GM19328 (cell line): ENCODE results near the gene TMPRSS13.
"Not testable (repeated sequence)": the region's sequence is repeated elsewhere in the genome, so short reads cannot be mapped to it uniquely, and the experiment has no call there.

Source experiments
- ATAC-seq: cut with Tn5 transposase; IDR thresholded peaks from one replicate; pipeline ENCODE4 v1.9.1; 2021; ENCODE audit warnings: mild to moderate bottlenecking, moderate library complexity; ENCODE audit not compliant: unreplicated experiment

TMPRSS13 gene

DNA sequence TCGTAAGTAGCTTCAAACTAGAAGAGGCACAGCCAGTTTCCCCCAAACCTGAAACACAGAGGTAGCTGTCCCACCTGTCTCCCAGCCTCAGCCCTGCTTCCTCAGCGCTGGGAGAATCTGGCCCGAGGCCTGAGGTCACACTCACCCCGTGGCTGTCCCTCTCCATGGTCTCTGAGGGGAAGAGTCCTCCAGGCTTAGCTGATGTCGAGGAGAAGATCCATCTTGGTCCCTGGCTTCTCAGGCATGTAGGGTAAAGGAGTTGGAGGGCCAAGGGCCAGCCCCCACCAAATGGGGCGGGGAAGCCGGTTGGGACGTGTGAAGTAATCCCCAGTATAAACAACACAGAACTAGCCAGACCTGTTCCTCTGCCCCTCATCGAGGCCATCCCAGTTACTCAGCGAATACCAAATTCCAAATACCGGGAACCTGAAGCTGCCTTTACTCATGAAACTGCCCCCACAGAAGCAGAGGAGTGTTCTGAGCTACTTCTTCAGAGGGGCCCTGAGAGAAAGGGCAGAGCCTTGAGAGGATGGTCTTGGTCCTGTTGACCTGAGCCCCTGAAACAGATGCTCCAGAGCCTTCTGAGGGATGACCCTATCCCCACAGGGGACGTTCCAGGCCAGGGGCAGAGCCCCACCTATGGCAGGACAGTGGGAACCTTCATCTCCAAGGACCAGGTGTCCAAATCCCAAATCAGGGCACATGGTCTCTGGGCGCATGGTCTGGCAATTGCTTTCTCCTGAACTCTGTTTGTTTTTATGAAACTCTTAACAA is at the start of gene TMPRSS13:
Gene TMPRSS13 (minus strand): TSS at position 261 of the 774 bp plus-strand sequence. CDS start 95 bp downstream, at position 166.
- no peak for ATAC-seq

DNA sequence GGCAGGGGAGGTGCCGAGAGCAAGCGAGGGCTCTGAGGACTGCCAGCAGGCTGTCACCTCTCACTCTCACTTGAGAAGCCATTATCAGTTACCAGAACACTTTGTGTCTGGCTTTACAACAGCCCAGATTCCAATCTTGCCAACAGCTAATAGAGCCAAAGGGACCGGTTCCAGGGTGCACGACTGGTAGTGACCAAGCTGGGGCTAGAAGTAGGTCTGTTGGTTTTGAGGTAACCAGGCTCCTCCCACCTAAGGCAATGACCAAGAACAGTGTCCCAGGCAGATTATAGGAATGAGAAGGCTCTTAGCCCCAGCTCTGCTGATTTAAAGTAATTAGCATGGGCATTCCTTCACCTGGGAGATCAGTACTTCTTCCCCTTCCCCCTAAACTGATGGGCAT is 49.8 kb upstream of the TMPRSS13 start:
- ATAC-seq = no peak

DNA sequence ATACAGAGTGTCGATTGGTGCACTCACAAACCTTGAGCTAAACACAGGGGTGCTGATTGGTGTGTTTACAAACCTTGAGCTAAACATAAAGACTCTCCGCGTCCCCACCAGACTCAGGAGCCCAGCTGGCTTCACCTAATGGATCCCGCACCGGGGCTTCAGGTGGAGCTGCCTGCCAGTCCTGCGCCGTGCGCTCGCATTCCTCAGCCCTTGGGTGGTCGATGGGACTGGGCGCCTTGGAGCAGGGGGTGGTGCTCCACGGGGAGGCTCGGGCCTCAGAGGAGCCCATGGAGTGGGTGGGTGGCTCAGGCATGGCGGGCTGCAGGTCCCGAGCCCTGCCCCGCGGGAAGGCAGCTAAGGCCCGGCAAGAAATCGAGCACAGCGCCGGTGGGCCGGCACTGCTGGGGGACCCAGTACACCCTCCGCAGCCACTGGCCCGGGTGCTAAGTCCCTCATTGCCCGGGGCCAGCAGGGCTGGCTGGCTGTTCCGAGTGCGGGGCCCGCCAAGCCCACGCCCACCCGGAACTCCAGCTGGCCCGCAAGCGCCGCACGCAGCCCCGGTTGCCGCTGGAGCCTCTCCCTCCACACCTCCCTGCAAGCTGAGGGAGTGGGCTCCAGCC is 49.2 kb upstream of the TMPRSS13 start:
- not testable (repeated sequence) for ATAC-seq

DNA sequence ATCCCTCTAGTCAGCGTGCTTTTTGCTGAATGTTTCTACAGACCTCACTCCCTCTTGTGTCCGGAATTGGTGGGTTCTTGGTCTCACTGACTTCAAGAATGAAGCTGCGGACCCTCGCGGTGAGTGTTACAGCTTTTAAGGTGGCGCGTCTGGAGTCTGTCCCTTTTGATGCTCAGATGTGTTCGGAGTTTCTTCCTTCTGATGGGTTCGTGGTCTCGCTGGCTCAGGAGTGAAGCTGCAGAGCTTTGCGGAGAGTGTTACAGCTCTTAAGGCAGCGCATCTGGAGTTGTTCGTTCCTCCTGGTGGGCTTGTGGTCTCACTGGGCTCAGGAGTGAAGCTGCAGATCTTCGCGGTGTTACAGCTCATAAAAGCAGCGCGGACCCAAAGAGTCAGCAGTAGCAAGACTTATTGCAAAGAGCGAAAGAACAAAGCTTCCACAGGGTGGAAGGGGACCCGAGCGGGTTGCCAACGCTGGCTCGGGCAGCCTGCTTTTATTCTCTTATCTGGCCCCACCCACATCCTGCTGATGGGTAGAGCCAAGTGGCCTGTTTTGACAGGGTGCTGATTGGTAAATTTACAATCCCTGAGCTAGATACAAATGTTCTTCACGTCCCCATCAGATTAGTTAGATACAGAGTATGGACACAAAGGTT is 48.5 kb upstream of the TMPRSS13 start:
- not testable (repeated sequence) for ATAC-seq

DNA sequence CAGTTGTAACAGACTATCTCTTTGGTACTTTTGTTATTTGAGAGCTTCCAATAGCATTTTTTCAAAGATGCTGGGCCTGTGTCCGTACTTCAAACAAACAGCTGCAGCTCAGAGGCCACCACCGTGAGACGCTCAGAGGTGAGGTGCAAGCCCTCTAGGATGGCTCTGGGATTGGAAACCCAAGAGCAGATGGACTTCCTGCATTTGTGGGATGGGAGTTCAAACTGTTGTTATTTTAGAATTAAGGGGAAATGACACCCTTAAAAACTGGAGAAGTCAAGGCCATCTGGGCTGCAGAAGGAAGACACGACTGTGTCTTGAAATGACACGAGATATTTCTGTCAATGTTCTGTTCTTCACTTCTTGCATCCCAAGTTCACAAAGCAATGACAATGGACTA is 47.8 kb upstream of the TMPRSS13 start:
- no peak for ATAC-seq

DNA sequence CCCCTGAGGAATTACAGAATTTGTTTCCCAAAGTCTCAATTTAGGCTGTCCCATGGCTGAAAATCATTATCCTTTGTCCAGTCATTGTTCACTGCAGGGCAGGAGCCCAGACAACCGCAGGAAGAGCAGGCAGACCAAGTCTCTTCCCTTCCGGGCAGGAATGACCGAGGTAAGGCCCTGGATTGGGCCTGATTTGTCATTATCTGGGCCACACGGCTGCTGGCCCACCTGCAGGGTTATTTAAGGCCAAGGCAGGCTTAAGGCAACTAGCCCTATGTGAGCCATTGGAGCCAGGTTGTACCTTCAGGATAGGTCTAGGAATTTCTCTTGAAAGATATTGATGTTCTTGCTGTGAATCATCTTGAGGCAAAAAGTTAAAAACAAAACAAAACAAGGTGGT is 47.2 kb upstream of the TMPRSS13 start:
- ATAC-seq = no peak

DNA sequence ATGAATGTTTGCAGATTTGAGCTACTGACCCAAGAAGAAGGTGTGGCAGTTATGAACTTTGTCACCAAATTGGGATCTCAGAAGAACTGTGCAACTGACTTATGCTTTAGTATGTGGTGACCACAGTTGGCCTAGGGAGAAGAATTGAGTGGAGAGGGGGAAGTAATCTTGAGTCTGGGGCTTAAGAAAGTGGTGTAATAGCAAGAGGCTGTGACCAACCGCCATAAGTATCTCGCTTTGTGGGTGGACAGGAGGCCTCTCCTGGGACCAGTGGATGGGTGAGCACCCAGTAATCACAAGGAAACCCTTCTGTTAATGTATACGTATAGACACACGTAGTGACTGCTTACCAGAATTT is 44.3 kb upstream of the TMPRSS13 start:
- no peak for ATAC-seq

DNA sequence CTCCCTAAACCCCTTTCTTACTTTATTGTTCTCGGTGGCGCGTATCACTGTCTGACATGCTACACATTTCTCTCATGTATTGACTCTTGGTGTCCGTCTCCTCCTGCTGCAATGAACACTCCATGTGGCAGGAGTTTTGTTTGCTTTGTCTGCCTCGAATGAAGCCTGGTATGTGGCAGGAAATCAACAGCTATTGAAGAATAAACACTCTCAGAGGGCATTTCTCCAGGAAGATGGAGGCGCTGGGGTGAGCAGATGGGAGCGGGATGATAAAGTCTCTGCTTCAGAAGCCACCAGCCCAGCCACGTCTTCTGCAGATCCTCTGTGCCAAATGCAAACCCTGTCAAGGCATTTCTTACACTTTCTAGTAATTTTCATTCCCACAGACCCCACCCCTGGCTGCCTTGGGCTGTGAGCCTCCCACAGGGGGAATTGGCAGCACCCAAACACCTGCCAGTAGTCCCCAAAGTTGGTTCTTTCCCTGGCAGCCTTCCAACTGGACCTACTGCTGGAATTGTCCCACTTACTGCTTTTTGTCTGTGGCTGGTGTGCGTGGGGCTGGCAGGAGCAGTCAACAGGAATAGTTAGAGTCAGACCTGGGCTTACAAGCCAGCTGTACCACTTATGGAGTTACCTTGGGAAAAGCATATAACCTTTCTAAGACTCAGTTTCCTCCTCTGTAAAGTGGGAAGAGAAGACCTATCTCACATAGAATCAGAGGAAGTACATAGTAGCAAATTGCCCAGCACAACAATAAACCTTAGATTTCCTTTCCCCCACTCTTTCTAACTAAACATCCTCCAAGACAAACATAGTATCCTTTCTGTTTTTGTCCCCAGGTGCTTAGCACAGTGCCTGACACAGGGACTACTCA is 43.7 kb upstream of the TMPRSS13 start:
- no peak for ATAC-seq

DNA sequence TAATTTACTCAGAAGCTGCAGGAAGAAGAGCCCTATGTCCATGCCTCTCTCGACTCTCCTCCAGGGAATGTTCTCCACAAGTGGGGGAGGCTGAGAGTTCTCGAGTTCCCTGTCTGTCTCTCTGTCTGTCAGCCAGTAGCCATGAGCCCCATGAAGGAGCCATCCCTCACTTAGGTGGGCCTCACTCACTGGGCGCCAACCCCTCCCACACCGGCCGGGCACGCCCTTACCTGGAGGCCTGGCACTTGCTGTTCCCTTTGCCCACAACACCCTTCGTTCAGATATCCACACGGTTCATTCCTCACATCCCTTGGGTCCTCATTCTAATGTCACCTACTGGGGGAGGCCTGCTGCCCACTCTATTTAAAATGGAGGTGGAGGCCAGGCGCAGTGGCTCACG is 42.8 kb upstream of the TMPRSS13 start:
- ATAC-seq = no peak

DNA sequence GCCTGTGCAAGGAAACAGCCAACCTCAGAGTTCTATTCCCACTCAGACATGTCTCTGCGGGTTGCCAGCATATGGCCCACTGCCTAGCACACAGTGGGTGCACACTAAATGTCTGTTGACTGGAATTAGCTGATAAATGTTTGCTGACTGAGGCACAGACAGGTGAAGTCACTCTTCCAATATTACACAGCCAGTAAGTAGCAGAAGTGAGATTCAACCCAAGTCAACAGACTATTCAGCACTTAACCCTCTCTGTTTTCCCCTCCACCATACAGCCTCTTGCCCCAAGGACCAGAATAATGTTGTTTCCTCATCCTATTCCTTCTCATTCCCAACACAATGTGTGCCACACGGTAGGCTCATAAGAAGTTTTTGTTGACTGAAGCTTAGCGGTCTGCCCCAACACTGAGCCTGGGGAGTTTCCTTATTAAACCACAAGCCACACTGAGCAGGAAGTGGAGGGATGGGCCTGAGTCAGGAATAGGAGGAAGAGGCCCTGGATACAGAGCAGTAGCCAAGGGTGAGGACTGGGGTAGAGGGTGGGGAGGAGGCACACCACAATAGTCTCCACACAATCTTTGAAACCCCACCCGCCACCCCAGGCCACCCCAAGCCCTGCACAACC is 41.3 kb upstream of the TMPRSS13 start:
- no peak for ATAC-seq

DNA sequence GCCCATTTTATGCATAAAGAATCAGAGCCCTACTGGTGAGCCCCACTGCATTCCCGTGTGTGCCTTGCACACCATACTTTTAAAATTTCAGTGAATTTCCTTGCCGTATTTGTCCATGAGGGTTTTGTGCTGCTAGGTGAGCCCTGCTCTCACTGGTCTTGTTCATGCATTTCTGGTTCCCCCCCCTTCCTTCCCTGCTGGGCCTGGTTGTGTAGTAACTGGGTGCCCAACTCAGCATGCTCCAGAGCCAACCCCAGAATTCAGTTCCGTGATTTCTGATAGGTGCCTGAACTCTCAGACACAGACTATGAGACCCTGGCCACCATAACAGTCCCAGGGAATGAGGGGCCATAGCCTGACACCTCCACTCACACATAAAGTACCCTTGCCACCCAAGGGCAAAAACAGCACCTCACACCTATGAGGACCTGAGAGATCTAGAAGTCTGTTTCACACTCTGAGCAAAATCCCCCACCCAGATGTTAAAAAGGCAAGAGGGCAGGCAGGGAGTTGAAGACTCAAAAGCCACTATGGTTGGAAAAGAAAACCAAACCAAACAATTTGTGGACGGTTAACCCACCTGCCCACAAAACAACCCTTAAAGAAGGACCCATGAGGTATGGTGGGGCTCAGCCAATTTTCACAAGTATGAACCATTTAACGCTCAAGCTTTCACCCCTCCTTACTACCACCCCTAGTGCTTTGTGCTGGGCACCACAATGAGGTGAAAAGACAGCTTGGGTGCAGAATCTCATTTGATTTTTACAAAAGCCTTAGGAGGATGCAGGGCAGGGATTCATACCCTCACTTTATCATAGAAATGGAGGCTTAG is 40.2 kb upstream of the TMPRSS13 start:
- no peak for ATAC-seq

DNA sequence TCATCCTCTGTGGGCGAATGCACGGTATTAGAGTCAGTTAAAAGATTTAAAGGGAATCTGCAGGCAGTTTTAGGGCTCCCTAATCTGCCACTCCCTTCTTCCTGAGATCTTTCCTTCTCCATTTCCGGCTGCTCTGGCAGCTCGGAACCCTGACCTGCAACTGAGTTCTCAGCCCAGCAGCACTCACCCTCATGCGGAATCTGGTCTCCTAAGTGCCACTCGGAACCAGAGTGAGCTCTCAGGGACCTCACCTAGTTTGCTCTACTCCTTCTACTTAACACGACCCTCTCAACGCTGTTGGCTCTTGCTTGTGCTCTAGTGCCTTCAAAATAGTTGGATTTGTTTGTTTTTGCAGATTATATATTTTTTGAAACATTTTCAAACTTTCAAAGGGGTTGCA is 37.7 kb upstream of the TMPRSS13 start:
- no peak for ATAC-seq

DNA sequence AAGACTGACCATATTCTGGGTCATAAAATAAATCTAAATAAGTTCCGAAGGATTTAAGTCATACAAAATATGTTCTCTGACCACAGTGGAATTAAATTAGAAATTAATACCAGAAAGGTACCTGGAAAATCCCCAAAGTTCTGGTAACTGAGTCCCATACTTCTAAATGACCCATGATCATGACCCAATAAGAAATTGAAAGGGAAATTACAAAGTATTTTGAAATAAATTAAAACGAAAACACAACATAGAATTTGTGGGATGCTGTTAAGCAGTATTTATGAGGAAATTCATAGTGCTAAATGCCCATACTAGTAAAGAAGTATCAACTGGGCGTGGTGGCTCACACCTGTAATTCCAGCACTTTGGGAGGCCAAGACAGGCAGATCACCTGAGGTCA is 33.6 kb upstream of the TMPRSS13 start:
- ATAC-seq = no peak

DNA sequence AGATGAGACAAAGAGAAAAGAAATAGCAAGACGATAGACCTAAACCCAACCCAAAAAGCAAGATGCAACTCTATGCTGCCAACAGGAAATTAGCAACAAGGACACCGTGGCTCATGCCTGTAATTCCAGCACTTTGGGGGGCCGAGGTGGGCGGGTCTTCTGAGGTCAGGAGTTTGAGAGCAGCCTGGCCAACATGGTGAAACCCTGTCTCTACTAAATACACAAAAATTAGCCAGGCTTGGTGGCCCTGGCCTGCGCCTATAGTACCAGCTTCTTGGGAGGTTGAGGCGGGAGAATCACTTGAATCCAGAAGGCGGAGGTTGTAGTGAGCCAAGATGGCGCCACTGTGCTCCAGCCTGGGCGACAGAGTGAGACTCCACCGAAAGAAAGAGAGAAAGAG is 32.7 kb upstream of the TMPRSS13 start:
- no peak for ATAC-seq

DNA sequence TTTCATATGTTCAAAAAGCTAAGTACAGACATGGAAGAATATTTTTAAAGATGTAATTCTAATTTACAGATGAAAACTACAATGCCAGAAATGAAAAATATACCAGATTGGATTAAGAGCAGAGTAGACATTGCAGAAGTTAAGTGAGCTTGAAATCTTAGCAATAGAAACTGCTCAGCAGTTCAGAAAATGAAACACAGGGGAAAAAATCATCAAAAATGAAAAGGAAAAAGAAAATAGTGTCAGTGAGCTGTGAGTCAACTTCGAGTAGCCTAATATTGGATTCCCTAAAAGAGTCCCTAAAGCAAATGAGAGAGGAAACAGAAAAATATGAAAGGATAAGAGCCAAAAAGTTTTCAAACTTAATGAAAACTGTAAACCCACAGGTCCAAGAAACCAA is 31.2 kb upstream of the TMPRSS13 start:
- ATAC-seq = no peak

DNA sequence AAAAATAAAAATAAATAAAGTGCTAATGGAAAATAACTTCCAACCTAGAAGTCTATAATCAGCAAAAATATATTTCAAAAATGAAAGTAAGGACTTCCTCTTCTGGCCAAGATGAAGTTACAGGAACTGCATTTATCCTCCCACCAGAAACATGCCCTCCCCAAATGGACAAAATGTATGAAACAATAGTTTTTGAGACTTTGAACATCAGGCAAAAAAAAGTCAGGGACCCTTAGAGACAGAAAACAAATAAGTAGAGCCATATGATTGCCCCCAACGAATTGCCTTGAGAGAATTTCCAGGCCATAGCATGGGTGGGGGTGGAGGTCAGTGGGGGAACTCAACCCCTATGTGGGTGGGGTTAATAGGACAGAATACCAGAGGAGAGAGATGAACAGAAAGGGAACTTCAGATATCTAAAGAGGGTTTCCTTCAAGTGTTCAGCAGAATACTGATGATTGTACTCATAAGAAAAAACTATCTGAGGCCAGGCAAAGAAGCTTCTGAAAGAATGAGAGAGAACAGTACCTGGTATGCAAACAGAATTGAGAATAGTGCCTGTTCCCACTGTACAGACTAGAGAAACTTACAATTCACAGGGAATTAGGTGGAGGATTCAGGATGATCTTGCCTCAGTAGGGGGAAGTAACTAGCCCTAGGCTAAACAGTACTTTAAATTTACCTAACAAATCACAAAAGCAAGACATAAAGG is 30.4 kb upstream of the TMPRSS13 start:
- ATAC-seq = no peak

DNA sequence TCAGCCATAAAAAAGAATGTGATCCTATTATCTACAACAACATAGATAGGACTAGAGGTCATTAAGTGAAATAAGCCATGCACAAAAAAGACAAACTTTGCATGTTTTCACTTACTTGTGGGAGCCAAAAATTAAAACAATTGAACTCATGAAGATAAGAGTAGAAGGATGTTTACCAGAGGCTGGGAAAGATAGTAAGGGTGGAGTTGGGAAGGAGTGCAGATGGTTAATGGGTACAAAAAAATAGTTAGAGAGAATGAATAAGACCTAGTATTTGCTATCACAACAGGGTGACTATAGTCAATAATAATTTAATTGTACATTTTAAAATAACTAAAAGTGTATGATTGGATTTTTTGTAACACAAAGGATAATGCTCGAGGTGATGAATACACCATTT is 29.7 kb upstream of the TMPRSS13 start:
- no peak for ATAC-seq

DNA sequence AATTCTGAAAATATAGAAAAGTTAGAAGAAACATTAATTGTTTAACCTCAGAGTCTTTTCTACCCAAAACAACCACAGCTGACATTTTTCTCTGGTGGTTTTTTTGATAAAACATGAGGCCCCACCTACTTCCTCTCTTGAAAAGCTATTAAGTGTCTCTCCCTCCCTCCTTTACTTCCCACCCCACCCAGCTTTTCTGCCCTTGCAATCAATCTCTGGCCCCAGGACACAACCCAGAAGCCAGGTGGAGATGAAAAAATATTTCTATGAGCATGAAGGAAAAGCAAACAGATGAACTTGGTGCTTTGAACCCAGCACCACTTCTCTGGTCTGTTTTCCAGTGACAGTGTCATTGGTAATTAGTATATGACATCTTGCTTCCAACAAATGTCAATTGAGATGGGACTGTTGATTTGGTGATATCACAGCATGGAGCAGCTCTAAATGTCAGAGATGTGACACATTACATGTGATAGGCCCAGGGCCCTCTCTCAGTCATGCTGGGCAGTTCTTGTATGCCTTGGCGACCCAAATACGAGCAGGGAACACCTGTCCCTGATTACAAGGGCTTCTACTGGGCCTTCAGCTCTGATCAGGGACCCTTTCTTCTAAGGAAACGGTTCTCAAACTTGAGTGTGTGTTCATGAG is 23.9 kb upstream of the TMPRSS13 start:
- no peak for ATAC-seq
